Fibroblast of skin of scalp (primary cell): ENCODE data around the gene PCGF3.
A peak's percentile ranks its signal among the peaks of the same experiment; 100 is the strongest.
"Not testable (repeated sequence)": the region's sequence is repeated elsewhere in the genome, so short reads cannot be mapped to it uniquely, and the experiment has no call there.

Experiments used
- DNase-seq: peaks from one replicate; pipeline ENCODE4 v3.0.0-alpha.2; 2013

The PCGF3 gene

GRCh38 chr4:668219-668618, 37.4 kb upstream of the PCGF3 start:
- not testable (repeated sequence) for DNase-seq

DNA sequence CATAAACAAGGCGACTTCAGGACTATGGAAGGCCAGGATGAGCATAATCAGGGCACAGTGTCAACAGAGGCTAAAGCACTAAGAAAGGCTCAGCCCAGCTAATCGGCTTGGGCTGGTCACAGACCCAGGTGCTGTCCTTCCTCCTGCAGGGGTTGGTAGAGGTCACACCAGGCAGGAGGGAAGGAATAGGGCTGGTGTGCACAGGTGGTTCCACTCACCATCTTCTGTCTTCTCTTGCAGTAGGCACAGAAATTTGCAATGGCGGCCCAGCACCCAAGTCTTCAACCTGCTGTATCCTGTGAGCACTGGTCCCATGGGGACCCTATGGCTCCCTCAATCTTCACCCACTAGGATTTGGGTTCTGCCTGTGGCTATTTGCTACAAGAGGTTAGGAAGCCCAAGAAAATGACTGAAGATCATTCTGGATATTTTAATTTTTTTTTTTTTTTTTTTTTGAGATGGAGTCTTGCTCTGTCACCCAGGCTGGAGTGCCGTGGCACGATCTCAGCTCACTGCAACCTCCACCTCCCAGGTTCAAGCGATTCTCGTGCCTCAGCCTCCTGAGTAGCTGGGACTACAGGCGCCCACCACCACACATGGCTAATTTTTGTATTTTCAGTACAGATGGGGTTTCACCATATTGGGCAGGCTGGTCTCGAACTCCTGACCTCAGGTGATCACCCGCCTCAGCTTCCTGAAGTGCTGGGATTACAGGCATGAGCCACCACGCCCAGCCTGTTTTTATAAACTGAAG, 35.6 kb upstream of the PCGF3 start:
- not testable (repeated sequence) for DNase-seq

DNA sequence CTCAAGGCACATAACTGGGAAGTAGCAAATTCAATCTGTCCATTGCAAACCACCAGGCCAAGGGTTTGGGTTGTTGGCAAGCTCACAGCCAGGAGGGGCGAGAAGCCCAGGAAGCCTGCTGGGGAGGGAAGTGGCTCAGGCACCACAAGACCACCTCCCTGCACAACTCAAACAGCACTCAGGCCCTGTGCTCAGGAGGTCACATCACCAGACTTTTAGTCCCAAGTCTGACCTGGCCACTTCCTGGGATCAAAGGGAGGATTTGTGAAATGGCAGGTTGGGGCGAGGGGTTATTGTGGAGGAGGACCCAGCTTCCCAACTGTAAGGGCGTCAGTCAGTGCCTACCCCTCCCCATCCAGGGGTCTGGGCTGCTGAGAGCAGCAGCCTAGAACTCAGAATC, 33.9 kb upstream of the PCGF3 start:
- DNase-seq: no peak

DNA sequence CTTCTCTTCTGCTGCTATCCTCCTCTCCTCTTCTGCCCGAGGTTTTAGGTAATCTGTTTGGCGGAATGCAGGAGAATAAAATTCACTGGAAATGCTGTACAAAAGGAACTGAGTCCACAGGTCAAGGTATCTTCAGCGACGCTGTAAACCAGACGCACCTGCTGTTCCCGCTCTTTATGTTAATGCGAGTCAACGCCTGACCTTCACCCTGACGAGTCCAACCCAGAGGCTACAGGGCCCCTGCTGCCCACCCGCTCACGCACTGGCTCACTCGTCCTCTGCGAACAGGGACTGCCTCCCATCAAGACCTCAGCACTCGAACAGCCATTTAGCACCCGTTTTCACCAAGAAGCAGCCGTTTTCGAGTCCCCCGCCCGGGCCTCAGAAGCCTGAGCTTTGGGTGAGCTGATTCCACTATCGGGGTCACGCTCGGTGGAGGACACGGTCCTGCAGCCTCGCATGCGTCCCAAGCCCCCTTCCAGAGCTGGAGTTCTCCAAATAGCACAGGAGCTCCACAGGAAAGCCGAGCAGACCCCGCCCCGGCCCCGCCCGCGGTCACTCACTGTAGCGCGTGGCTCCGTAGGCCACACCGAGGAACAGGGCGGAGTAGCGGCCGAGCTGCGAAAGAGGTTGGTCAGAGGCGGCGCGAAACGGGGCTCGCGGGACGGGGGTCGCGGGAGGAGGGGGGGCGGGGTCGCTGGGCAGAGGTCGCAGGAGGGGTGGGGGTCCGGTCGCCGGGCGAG, 32.1 kb upstream of the PCGF3 start:
- no peak for DNase-seq

- peak; percentile 96 for DNase-seq
Observed at GRCh38 chr4:674172-675035, 31.2 kb upstream of the PCGF3 start, which contains the start of the genes ATP5ME and MYL5. Gene ATP5ME, minus strand, starts transcription at chr4:674276. Its CDS starts 29 bp downstream, at chr4:674247. Gene MYL5, plus strand, starts transcription at chr4:674542. Its CDS starts 3,485 bp downstream, at chr4:678027.

- no peak for DNase-seq
Observed at GRCh38 chr4:675036-675882, 30.4 kb upstream of the PCGF3 start.

DNA sequence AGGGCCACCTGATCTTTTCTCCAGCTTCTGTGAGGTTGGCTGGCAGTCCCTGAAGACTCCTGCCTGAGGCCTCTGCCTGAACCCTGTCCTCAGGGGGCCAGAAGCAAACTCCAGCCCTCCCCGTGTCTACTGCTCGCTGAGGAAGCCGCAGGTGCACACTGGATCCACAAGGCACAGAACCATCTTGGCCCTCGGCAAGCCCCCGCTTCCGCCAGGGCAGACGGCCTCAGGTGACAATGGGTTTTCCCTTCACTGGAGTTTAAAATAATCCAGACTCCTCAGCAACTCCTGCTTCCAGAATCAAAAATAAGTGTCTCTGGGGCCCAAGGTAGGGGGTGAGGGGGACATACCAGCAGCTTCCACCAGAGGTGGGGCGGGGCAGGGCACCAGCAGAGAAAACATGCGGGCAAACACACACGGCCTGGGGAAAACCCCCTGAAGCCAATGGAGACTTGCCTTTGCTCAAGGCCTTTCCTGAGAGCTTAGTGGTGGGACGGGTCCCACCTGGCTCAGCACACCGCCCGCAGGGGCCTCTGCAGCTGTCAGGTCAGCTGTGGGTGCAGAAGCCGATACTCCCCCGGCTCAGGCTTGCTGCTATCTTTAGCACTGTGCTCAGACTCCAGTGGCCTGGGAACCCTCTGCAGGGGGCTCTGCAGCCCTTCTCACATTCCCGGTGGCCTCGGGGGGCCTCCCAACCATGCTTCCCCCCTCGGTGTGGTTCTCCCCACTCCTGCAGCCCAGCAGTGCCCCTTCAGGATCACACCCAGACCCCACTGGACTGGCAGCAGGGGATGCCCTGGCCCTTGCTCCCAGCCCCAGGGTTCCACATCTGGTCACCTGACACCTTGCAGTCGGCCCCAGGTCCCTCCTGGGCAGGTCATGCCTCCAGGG, 29.4 kb upstream of the PCGF3 start:
- no peak for DNase-seq

- DNase-seq: no peak
Observed at GRCh38 chr4:676871-677235, 28.8 kb upstream of the PCGF3 start.

DNA sequence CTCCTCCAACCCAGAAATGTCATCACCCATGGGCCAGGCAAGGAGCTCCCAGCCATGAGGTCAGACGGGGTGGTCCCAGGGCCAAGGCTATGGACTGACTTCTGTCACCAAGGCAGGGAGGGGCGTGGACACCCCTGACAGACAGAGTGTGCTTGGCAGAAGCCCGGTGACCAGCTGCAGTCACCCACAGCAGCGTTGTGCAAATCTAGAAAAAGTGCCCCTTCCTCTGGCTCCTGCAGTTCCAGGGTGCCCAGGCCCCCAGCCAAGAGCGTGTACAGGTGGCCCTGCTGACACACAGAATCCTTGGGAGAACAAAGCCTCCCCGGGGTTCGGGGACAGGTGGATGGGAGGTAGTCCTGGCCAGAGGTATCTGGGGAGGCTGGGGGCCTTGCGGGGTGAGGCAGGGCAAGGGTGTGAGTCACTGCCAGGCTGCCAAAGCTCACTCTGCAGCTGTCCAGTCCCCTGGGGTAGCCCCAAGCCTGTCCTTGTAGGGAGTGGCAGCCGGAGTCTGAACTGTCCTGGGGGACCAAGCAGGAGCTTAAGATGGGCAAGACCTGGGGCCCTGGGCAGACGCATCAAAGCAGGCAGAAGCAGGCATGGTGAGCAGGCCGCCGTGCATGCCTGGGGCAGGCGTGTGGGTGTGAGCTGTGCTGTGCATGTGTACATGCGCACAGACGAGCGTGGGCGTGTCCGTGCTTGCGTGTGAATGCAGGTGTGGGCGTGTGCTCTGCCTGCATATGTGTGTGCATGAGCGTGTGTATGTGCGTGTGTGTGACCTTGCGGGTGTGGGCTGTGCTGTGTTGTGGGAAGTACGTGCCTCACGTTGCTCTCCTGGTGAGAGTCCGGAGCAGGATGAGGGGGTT, 28.0 kb upstream of the PCGF3 start:
- DNase-seq: no peak

- no peak for DNase-seq
Observed at GRCh38 chr4:678331-679103, 27.1 kb upstream of the PCGF3 start.

DNA sequence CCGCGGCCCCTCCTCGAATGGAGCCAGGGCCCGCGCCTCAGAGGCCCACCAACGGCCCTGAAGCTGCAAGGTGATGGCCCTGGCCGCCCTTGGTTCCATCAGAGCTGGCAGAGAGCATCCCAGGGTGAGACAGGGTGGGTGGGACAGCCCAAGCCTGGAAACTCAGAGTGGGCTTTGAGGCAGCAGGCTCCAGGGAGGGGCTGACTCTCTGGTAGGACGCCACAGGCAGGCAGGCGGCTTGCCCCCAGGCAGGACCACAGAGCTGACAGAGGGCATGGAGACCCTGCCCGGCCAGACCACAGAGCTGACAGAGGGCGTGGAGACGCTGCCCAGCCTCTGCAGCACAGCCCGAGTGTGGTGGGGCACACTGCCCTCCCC, 26.5 kb upstream of the PCGF3 start:
- DNase-seq: no peak

- DNase-seq: no peak
Observed at GRCh38 chr4:679629-680028, 26.0 kb upstream of the PCGF3 start.

DNA sequence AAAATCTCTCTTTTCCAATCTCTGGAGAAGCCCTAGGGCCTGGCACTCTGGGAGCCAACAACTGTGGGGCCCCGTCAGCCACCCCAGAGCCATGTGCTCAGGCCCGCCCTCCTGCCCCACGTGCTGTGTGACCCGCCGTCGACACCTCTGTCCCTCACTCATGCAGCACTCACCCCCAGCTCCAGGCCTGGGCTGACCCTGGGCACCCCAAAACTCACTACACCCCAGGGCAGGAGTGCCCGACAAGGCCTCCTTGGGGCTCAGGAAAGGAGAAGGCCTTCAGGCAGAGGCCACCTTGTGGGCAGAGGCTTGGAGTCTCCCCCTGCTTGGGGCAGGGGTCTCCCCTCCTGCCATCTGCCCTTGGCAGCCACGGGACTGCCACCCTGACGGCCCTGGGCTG, 25.5 kb upstream of the PCGF3 start:
- DNase-seq: no peak

GRCh38 chr4:680551-680927, 25.1 kb upstream of the PCGF3 start:
- no peak for DNase-seq

DNA sequence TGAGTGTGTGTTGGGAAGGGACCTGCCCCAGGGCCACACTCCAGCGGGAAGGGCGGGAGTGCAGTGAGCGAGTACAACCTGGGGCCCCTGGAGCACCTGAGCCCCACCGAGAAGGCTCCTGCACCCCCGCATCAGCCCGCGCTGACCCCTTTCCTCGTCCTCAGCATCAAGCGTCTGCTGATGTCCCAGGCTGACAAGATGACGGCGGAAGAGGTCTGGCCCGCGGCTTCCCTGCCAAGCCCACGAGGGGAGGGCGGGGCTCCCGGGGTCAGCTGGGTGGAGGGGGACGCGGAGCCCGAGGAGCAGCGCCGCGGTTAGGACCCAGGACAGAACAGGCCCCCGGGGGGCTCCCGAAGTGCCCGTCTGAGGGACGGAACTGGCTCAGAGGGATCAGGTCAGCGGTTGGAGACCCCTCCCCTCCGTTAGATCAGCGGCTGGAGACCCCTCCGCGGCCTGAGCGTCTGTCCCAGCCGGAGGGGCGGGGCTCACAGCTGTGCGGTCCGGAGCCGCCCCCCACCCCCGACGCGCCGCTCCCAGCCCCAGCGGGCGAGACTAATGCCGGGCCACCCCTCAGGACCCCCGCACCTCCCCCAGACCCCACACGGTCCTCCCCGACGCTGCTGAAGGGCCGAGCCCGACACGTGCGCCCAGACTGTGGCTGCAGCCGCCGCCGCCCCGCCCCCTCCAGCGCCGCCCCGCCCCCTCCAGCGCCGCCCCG, 24.5 kb upstream of the PCGF3 start:
- peak; percentile 42 for DNase-seq

DNA sequence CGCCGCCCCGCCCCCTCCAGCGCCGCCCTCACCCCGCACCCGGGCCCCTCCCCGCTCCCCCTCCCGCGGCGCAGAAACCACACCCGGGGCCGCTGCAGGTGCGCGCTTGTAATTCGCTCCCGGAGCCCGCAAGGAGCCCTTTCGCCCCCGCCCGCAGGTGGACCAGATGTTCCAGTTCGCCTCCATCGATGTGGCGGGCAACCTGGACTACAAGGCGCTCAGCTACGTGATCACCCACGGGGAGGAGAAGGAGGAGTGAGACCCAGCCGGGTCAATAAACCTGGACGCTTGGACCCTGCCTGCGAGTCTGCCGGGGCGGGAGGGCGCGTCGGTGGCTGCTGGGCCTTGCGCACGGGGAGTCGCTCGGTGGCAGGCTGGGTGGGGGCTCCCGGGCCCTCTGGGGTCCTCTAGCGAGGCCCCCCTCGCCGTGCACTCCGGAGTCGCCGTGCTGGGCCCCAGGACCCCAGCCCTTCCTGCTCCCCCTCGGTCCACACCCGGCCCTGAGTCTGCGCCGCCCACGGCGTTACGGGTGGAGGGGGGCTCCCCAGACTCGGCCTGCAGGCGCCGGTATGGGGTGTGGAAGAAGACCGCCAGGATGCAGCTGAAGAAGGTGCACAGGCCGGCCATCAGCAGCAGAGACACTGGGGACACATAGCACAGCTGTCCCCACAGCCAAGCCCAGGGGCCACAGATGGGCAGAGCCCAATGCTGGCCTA, 23.7 kb upstream of the PCGF3 start:
- DNase-seq: no peak

- no peak for DNase-seq
Observed at GRCh38 chr4:682490-683172, 23.0 kb upstream of the PCGF3 start.
